DND-41 (cell line): ENCODE results near the gene NCK1.
"Not testable (repeated sequence)": the region's sequence is repeated elsewhere in the genome, so short reads cannot be mapped to it uniquely, and the experiment has no call there.

Experiments
- ATAC-seq: fragments of 200-7000 bp; cut with Tn5 transposase; 3 replicates; pipeline ENCODE4 v1.9.1; 2021; ENCODE audit warnings: low read depth; ENCODE audit not compliant: insufficient read depth
- DNase-seq: peaks from one replicate; pipeline ENCODE4 v3.0.0-alpha.2; 2020
- H2AFZ ChIP-seq: 2 replicates; pipeline ENCODE4 v1.6.0; 2012; ENCODE audit warnings: low read depth, low read length
- H3K27ac ChIP-seq: 2 replicates; pipeline ENCODE4 v1.5.1; 2012; ENCODE audit warnings: low read length, inconsistent platforms
- H3K27me3 ChIP-seq: fragments of 200-600 bp; sonication (generic); 2 replicates; pipeline ENCODE4 v1.6.0; 2012; ENCODE audit warnings: low read length, mild to moderate bottlenecking, inconsistent platforms; ENCODE audit not compliant: insufficient read depth, poor library complexity
- H3K36me3 ChIP-seq: 2 replicates; pipeline ENCODE4 v1.5.1; 2012; ENCODE audit warnings: low read length, inconsistent platforms; ENCODE audit not compliant: insufficient read depth
- H3K4me1 ChIP-seq: 2 replicates; pipeline ENCODE4 v1.5.1; 2012; ENCODE audit warnings: mild to moderate bottlenecking, low read length; ENCODE audit not compliant: insufficient read depth
- H3K4me2 ChIP-seq: 2 replicates; pipeline ENCODE4 v1.6.0; 2012; ENCODE audit warnings: mild to moderate bottlenecking, moderate library complexity, low read length, inconsistent platforms; ENCODE audit not compliant: insufficient read depth
- H3K4me3 ChIP-seq, 2 experiments: fragments of 200-600 bp in 1 of 2; shearing (Covaris generic) in 1 of 2; 2 replicates each; pipeline ENCODE4 v1.5.1; 2012 to 2016; ENCODE audit warnings: inconsistent platforms in 2 of 2, low read length in 2 of 2, mild to moderate bottlenecking in 2 of 2, low read depth in 1 of 2, moderate library complexity in 1 of 2
- H3K79me2 ChIP-seq: 2 replicates; pipeline ENCODE4 v1.6.0; 2012; ENCODE audit warnings: low read length, inconsistent platforms; ENCODE audit not compliant: insufficient read depth
- H3K9ac ChIP-seq: 2 replicates; pipeline ENCODE4 v1.6.0; 2012; ENCODE audit warnings: low read depth, mild to moderate bottlenecking, inconsistent platforms, low read length, moderate library complexity
- H3K9me3 ChIP-seq: 2 replicates; pipeline ENCODE4 v1.5.1; 2012; ENCODE audit warnings: low read length, moderate library complexity, mild to moderate bottlenecking, inconsistent platforms; ENCODE audit not compliant: insufficient read depth, severe bottlenecking
- H4K20me1 ChIP-seq: 2 replicates; pipeline ENCODE4 v1.6.0; 2012; ENCODE audit warnings: low read length; ENCODE audit not compliant: insufficient read depth
- CTCF ChIP-seq: IDR thresholded peaks from 2 replicates; pipeline ENCODE4 v1.5.1; 2012; ENCODE audit warnings: borderline replicate concordance, low read length, moderate library complexity, mild to moderate bottlenecking; ENCODE audit not compliant: poor library complexity, severe bottlenecking; ENCODE audit errors: extremely low read depth
- EZH2 ChIP-seq: IDR thresholded peaks from 3 replicates; pipeline ENCODE4 v1.6.1; 2012; ENCODE audit warnings: borderline replicate concordance, low read depth, mild to moderate bottlenecking, moderate library complexity, low read length, inconsistent platforms; ENCODE audit not compliant: severe bottlenecking

The NCK1 gene

GRCh38 chr3:136962927-136963326 lies 100.9 kb downstream of the NCK1 start:
- DNase-seq: no peak
- no peaks in the 10 kb centered on the region for H3K79me2 ChIP-seq
- H3K9ac ChIP-seq: no peak overlapping the region

GRCh38 chr3:136969539-136969938 lies 107.5 kb downstream of the NCK1 start:
- H3K9me3 ChIP-seq, H3K79me2 ChIP-seq, ATAC-seq, H3K4me3 ChIP-seq, H3K27me3 ChIP-seq, H3K36me3 ChIP-seq, H3K4me2 ChIP-seq, H4K20me1 ChIP-seq, DNase-seq, H3K27ac ChIP-seq, H2AFZ ChIP-seq, H3K4me1 ChIP-seq, H3K9ac ChIP-seq: not testable (repeated sequence)

More at GRCh38 chr3:136962927-136963326, 100.9 kb downstream of the NCK1 start:
- Histone ChIP-seq H3K27me3 (no peaks in the 10 kb centered on the region), H2AFZ (no peak overlapping the region), H3K9me3 (no peaks in the 10 kb centered on the region), H3K27ac (no peak overlapping the region), H3K4me1 (no peaks in the 10 kb centered on the region), H4K20me1 (no peaks in the 10 kb centered on the region), H3K36me3 (no peaks in the 10 kb centered on the region), H3K4me2 (no peak overlapping the region), H3K4me3 (no peak overlapping the region)
- TF ChIP-seq EZH2 (no peak), CTCF (no peak)
- no peak for ATAC-seq

GRCh38 chr3:136973352-136973751 lies 111.3 kb downstream of the NCK1 start:
- Histone ChIP-seq H3K4me2 (no peak overlapping the region), H4K20me1 (no peaks in the 10 kb centered on the region), H3K4me1 (no peaks in the 10 kb centered on the region), H3K9me3 (peaks cover 6% of the 10 kb centered on the region), H3K27ac (no peak overlapping the region), H3K27me3 (no peaks in the 10 kb centered on the region), H3K79me2 (no peaks in the 10 kb centered on the region), H3K36me3 (no peaks in the 10 kb centered on the region), H3K4me3 (no peak overlapping the region), H3K9ac (no peak overlapping the region), H2AFZ (no peak overlapping the region)
- DNase-seq: no peak
- no peak for ATAC-seq
- TF ChIP-seq CTCF (no peak), EZH2 (no peak)

- no peak overlapping the region for H3K27ac ChIP-seq
- H3K9me3 ChIP-seq: peaks cover 6% of the 10 kb centered on the region
- no peaks in the 10 kb centered on the region for H3K79me2 ChIP-seq
- no peak overlapping the region for H2AFZ ChIP-seq
- DNase-seq: no peak
- TF ChIP-seq CTCF (no peak), EZH2 (no peak)
- no peaks in the 10 kb centered on the region for H3K27me3 ChIP-seq
- H3K4me3 ChIP-seq: no peak overlapping the region
- no peak overlapping the region for H3K9ac ChIP-seq
- peaks cover 9% of the 10 kb centered on the region for H3K4me1 ChIP-seq
- H3K4me2 ChIP-seq: no peak overlapping the region
- no peak for ATAC-seq
- no peaks in the 10 kb centered on the region for H3K36me3 ChIP-seq
- no peaks in the 10 kb centered on the region for H4K20me1 ChIP-seq
Measured at GRCh38 chr3:136974670-136975069, 112.7 kb downstream of the NCK1 start.
